GM12875 (cell line): Measurements from ENCODE around the gene UNC79.
"Not testable (repeated sequence)": the region's sequence is repeated elsewhere in the genome, so short reads cannot be mapped to it uniquely, and the experiment has no call there.

Experiments used
- H3K4me3 ChIP-seq: one replicate; pipeline ENCODE4 v1.5.1; 2011; ENCODE audit warnings: low read depth, low read length, control low read depth
- CTCF ChIP-seq: IDR thresholded peaks from 2 replicates; pipeline ENCODE4 v1.5.1; 2011; ENCODE audit warnings: low read depth, mild to moderate bottlenecking, control low read depth, inconsistent platforms, low read length, moderate library complexity, borderline replicate concordance; ENCODE audit not compliant: insufficient read depth

Gene UNC79

GRCh38 chr14:93430315-93431035 lies at the start of gene UNC79:
Gene UNC79, plus strand, starts transcription at chr14:93430939. Its CDS starts 91 bp downstream, at chr14:93431030.
- TF ChIP-seq CTCF = no peak
- H3K4me3 ChIP-seq = no peak within 1 kb of the TSS

DNA sequence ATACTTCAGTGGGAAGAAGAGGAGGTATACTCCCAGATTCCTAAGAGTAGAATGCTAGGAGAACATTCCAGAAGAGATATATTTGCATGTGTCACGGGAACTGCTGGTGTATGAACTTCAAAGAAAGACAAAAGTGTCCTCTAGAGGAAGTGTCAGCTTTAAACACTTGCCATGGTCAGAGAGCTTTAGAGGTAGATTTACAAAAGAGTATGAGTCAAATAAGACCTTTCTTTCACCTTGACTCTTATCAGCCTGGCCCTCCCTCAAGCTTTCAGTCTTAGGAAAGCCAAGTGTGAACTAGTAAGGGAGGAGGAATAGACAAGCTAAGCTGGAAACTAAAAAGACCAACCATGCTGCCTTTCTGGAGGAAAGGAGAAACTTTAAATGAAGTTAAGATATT lies 49.1 kb upstream of the UNC79 start:
- TF ChIP-seq CTCF = no peak
- H3K4me3 ChIP-seq = no peak overlapping the region

- H3K4me3 ChIP-seq = not testable (repeated sequence)
These were observed 46.5 kb upstream of the UNC79 start for GRCh38 chr14:93384256-93384655.

DNA sequence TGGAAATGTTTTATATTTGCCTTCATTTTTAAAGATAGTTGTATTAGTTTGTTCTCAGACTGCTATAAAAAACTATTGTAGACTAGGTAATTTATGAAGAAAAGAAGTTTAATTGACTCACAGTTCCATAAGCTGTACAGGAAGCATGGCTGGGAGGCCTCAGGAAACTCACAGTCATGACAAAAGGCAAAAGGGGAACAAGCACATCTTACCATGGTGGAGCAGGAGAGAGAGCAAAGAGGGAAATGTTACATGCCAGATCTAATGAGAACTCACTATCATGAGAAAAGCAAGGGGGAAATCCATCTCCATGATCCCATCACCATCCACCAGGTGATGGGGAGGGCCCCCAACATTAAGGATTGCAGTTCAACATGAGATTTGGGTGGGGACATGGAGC lies 35.5 kb upstream of the UNC79 start:
- no peak for TF ChIP-seq CTCF
- no peak overlapping the region for H3K4me3 ChIP-seq

DNA sequence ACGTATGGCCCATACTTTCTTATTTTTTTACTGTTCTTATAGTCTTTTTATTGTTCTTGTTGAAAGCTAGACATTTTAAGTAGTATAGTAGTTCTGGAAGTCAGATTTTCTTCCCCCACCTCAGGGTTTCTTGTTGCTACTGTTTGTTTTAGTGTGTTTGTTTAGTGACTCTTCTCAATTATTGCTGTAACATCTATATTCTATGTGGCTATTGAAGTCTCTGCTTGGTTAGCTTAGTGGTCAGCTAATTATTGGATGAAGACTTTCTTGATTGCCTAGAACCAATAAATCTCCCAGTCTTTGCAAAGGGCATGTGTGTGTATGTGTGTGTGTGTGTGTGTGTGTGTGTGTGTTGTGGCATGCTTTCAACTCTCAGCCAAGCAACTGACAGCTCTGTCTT lies 34.3 kb upstream of the UNC79 start:
- TF ChIP-seq CTCF = no peak
- no peak overlapping the region for H3K4me3 ChIP-seq

GRCh38 chr14:93398491-93398890 lies 32.2 kb upstream of the UNC79 start:
- no peak overlapping the region for H3K4me3 ChIP-seq
- no peak for TF ChIP-seq CTCF

GRCh38 chr14:93402951-93403350 lies 27.8 kb upstream of the UNC79 start:
- TF ChIP-seq CTCF = no peak
- H3K4me3 ChIP-seq = no peak overlapping the region
